Pancreas (tissue), 10 donors: Measurements from ENCODE around the gene SCRN1. TPM values are rescaled to one million over a fixed set of nuclear protein-coding genes. Genes with fewer than 3 reads are reported as not detected.

Source experiments
- ATAC-seq, 4 donors: fragments of 200-7000 bp; cut with Tn5 transposase; one replicate each; pipeline versions ENCODE4 v1.8.0 to v1.9.1; 2020; ENCODE audit warnings: mild to moderate bottlenecking in 4 of 4, moderate library complexity in 4 of 4
- DNase-seq, 6 donors: peaks; one replicate each; pipeline ENCODE4 v3.0.0-alpha.2; 2020
- FAIRE-seq: peaks from 2 replicates; lab custom pipeline; 2012; peaks lifted over from hg19 to GRCh38; lab: Jason Lieb, UNC
- H3K27ac ChIP-seq, 4 donors: fragments of 200-600 bp; sonication (generic); 1 replicate in 3 of 4; 2 replicates in 1 of 4; pipeline versions ENCODE4 v1.5.0 to v1.8.0; 2020
- H3K27me3 ChIP-seq, 4 donors: fragments of 200-600 bp; one replicate each; pipeline ENCODE4 v1.8.0; 2021
- H3K36me3 ChIP-seq, 3 donors: fragments of 200-600 bp; sonication (generic) in 1 of 3; one replicate each; pipeline versions ENCODE4 v1.5.0 to v1.8.0; 2020 to 2021
- H3K4me1 ChIP-seq, 3 donors: fragments of 200-600 bp; one replicate each; pipeline ENCODE4 v1.8.0; 2021
- H3K4me3 ChIP-seq, 4 donors: fragments of 200-600 bp; sonication (generic) in 2 of 4; one replicate each; pipeline versions ENCODE4 v1.5.0 to v1.8.0; 2020 to 2021
- H3K9me3 ChIP-seq, 4 donors: fragments of 200-600 bp; one replicate each; pipeline ENCODE4 v1.8.0; 2021
- CTCF ChIP-seq, 4 donors: fragments of 200-600 bp; sonication (generic) in 3 of 4; IDR thresholded peaks; one replicate each; pipeline versions ENCODE4 v1.5.0 to v1.8.0; 2021; ENCODE audit warnings: antibody characterized with exemption in 4 of 4
- WGBS, 2 donors: extraction: QIAGEN DNeasy Blood & Tissue Kit; methylation state at CpG; one replicate each; pipeline ENCODE4 v1.1.7; 2013; 5-methylcytosine and 5-hydroxymethylcytosine counted together
- intact Hi-C, 3 donors: fragments of 100-400 bp; cut with DNase I; formaldehyde crosslinking; loops; one replicate each; pipeline versions ENCODE4 v1.11.1 to v1.14.2; 2022
- polyA plus RNA-seq, 2 donors: library from polyadenylated mRNA; stranded (reverse); fragments of 200-250 nt; gene quantifications; one replicate each; pipeline ENCODE4 v1.2.3, GENCODE V29; 2013
- total RNA-seq, 6 donors: library from RNA; stranded (reverse); fragmentation: NEBNext Ultra II Directional in 4 of 6; extraction: Animal tissue kit (Norgen Biotek cat#: 25700) in 4 of 6; gene quantifications; one replicate each; pipeline versions ENCODE4 v1.2.1 to v1.2.4, GENCODE V29; 2021 to 2023
- donor health status: healthy with polysubstance abuse.
- donor health status: DM: no; HTN: no; CAD: no; lungs with moderate emphysema.
- donor health status: DM: no; HTN: no; CAD: no.
- donor health status: control.
- donor health status: control.
- donor health status: Bipolar disorder and iron deficiency.
- donor health status: DM: yes; HTN: yes; CAD: no.
- donor health status: DM: no; HTN: no; CAD: no.
- donor health status: DM: no; HTN: no; CAD: no.
- donor health status: DM: yes; HTN: yes; CAD: no.

Gene SCRN1
- total and polyA plus RNA-seq, 8 donors, result 7.7 to 48.0 (median 32.3) TPM

GRCh38 chr7:29946428-29947186, 43.0 kb downstream of the SCRN1 start:
- 64 to 75% methylated on average over 5 of the region's 5 CpGs for WGBS, 2 donors
- H3K36me3 ChIP-seq, result peaks cover 0 to 23% (median 0%) of the 10 kb centered on the region in 3 donors
- no peak for FAIRE-seq
- peaks cover 0 to 4% (median 0%) of the 10 kb centered on the region in 3 donors for H3K4me1 ChIP-seq
- intact Hi-C loops, result loop anchor here in 1 of 3 donors (10.0 kb wide), 1 partner anchor 118 kb away; no protein-coding TSS in a partner anchor
- no peaks in the 10 kb centered on the region for H3K27me3 ChIP-seq
- TF ChIP-seq CTCF (IDR thresholded peaks at IDR 0.05), result peak in 2 of 4 donors; percentile 18 to 30
- no peak overlapping the region for H3K4me3 ChIP-seq
- ATAC-seq, result peak; percentile 81 to 91 (median 84)
- no peak overlapping the region for H3K27ac ChIP-seq
- no peaks in the 10 kb centered on the region for H3K9me3 ChIP-seq
- DNase-seq, result peak in 4 of 6 donors; percentile 32 to 65 (median 48)

GRCh38 chr7:29945259-29945809, 44.3 kb downstream of the SCRN1 start:
- H3K4me3 ChIP-seq, result no peak overlapping the region
- DNase-seq, result no peak
- no peak overlapping the region for H3K27ac ChIP-seq
- peaks cover 0 to 4% (median 0%) of the 10 kb centered on the region in 3 donors for H3K4me1 ChIP-seq
- no peak for ATAC-seq
- peaks cover 0 to 27% (median 6%) of the 10 kb centered on the region in 3 donors for H3K36me3 ChIP-seq
- intact Hi-C loops, result loop anchor here in 1 of 3 donors (10.0 kb wide), 1 partner anchor 119 kb away; no protein-coding TSS in a partner anchor
- H3K9me3 ChIP-seq, result no peaks in the 10 kb centered on the region
- TF ChIP-seq CTCF (IDR thresholded peaks at IDR 0.05), result no peak
- no peak for FAIRE-seq
- no peaks in the 10 kb centered on the region for H3K27me3 ChIP-seq
- WGBS, 2 donors, result 95 to 98% methylated on average over 4 of the region's 4 CpGs

DNA sequence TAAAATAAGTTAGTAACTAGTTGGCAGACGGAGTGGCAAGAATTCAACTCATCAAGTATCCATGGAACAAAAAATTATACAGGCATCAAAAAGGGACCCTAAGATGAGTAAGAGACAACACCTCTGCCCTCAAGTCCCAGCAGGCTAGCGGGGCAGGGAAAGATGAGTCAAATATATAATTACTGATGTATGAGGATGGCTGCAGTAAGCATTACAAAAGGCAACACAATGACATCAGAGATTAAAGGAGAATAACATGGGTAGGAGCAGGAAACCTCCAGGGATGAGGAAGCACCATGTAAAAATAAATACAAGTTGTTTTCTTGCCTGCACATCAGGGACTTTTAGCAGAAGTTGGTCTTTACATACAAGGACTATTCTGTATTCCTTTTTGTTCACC, 49.4 kb downstream of the SCRN1 start:
- Histone ChIP-seq H3K9me3 (no peaks in the 10 kb centered on the region), H3K27ac (no peak overlapping the region), H3K4me1 (no peaks in the 10 kb centered on the region), H3K4me3 (no peak overlapping the region), H3K27me3 (no peaks in the 10 kb centered on the region), H3K36me3 (peaks cover 0 to 52% (median 6%) of the 10 kb centered on the region in 3 donors)
- intact Hi-C loops, result loop anchor here in 1 of 3 donors (10.0 kb wide), 1 partner anchor 125 kb away; no protein-coding TSS in a partner anchor
- no peak for FAIRE-seq
- WGBS, 2 donors, result 96 to 100% methylated on average over 2 of the region's 2 CpGs
- ATAC-seq, result no peak
- no peak for DNase-seq
- no peak for TF ChIP-seq CTCF (IDR thresholded peaks at IDR 0.05)

GRCh38 chr7:29937132-29937531, 52.5 kb downstream of the SCRN1 start:
- no peak for ATAC-seq
- DNase-seq, result no peak
- Histone ChIP-seq H3K36me3 (peaks cover 0 to 44% (median 6%) of the 10 kb centered on the region in 3 donors), H3K27ac (no peak overlapping the region), H3K4me1 (no peaks in the 10 kb centered on the region), H3K4me3 (no peak overlapping the region), H3K9me3 (no peaks in the 10 kb centered on the region), H3K27me3 (no peaks in the 10 kb centered on the region)
- no peak for FAIRE-seq
- intact Hi-C loops, result no loop called here
- no peak for TF ChIP-seq CTCF (IDR thresholded peaks at IDR 0.05)
- WGBS, 2 donors, result 97 to 98% methylated on average over 3 of the region's 3 CpGs
